Sigmoid colon (tissue), 4 donors: Measurements from ENCODE around the gene FBXW11.

Experiments
- EP300 ChIP-seq, 4 donors: sonication (generic); formaldehyde crosslinking; IDR thresholded peaks; one replicate each; pipeline ENCODE4 v1.6.1; 2017; ENCODE audit warnings: antibody characterized with exemption in 4 of 4
- TF ChIP-seq, protein P1 (sequence below), 4 experiments: fragments of 450-650 bp in 3 of 4; fragments of 200-600 bp in 1 of 4; IDR thresholded peaks; one replicate each; pipeline ENCODE4 v1.5.1; 2016 to 2019; ENCODE audit warnings: antibody characterized with exemption in 4 of 4, mild to moderate bottlenecking in 3 of 4, moderate library complexity in 2 of 4

DNA sequence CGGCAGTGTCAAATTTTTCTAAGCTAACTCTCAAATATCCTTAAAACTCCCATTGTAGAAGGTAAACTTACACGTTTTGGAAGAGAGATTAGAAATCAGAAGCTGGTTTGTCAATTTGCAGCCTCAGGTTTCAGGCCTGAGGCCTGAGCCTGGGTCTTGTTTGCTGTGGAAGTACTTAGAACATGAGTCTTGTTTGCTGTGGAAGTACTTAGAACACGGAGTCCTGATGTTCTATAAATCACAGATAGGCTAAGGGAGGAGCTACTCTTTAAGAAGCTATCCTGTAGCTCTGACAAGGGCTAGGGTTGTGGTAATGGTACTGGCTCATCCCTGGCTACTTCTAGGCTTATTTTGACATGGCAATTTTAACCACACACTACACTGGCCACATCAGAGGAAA is 97.8 kb downstream of the FBXW11 start:
- TF ChIP-seq EP300 (IDR thresholded peaks at IDR 0.05), result no peak
- TF ChIP-seq, protein P1, sequence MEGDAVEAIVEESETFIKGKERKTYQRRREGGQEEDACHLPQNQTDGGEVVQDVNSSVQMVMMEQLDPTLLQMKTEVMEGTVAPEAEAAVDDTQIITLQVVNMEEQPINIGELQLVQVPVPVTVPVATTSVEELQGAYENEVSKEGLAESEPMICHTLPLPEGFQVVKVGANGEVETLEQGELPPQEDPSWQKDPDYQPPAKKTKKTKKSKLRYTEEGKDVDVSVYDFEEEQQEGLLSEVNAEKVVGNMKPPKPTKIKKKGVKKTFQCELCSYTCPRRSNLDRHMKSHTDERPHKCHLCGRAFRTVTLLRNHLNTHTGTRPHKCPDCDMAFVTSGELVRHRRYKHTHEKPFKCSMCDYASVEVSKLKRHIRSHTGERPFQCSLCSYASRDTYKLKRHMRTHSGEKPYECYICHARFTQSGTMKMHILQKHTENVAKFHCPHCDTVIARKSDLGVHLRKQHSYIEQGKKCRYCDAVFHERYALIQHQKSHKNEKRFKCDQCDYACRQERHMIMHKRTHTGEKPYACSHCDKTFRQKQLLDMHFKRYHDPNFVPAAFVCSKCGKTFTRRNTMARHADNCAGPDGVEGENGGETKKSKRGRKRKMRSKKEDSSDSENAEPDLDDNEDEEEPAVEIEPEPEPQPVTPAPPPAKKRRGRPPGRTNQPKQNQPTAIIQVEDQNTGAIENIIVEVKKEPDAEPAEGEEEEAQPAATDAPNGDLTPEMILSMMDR (IDR thresholded peaks at IDR 0.05), result no peak
